ENCODE results near the gene OR6B1.

DNA sequence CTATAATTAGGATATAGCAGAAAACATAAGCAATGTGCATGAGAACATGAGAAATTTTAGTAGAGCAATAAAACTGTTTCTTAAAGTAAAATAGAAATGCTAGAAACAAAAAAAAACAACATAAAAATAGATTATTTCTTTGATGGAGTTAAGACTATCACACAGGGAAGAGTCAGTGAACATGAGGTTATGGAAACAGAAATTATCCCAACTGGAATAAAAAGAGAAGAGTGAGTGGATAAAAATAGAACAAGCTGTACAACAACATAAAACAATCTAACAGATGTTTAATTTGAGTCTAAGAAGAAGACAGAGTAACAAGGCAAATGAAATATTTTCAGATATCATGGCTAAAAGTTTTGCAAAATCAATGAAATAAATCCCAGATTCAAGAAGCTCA, 7.5 kb upstream of the OR6B1 start:
- TF ChIP-seq, protein P1, sequence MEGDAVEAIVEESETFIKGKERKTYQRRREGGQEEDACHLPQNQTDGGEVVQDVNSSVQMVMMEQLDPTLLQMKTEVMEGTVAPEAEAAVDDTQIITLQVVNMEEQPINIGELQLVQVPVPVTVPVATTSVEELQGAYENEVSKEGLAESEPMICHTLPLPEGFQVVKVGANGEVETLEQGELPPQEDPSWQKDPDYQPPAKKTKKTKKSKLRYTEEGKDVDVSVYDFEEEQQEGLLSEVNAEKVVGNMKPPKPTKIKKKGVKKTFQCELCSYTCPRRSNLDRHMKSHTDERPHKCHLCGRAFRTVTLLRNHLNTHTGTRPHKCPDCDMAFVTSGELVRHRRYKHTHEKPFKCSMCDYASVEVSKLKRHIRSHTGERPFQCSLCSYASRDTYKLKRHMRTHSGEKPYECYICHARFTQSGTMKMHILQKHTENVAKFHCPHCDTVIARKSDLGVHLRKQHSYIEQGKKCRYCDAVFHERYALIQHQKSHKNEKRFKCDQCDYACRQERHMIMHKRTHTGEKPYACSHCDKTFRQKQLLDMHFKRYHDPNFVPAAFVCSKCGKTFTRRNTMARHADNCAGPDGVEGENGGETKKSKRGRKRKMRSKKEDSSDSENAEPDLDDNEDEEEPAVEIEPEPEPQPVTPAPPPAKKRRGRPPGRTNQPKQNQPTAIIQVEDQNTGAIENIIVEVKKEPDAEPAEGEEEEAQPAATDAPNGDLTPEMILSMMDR (IDR thresholded peaks at IDR 0.05), result no peak
- no peak for TF ChIP-seq EZH2 (IDR thresholded peaks at IDR 0.05; ENCODE audit: borderline replicate concordance, insufficient read depth, low read depth, low read length, poor library complexity, severe bottlenecking)
